Trophoblast cell (in vitro differentiated cells and primary cell): ENCODE measurements around the gene TBXAS1.
A peak's percentile ranks its signal among the peaks of the same experiment; 100 is the strongest.

ENCODE experiments used
- DNase-seq, 2 donors: peaks; one replicate each; pipeline ENCODE4 v3.0.0-alpha.2; 2016
- H2AFZ ChIP-seq: 2 replicates; pipeline ENCODE4 v1.6.1; 2013; ENCODE audit warnings: low read length, moderate library complexity, mild to moderate bottlenecking; ENCODE audit not compliant: insufficient read depth, poor library complexity
- H2AK5ac ChIP-seq: 2 replicates; pipeline ENCODE4 v1.6.1; 2013; ENCODE audit warnings: mild to moderate bottlenecking, low read length
- H2BK120ac ChIP-seq: 2 replicates; pipeline ENCODE4 v1.6.1; 2013; ENCODE audit warnings: low read length, mild to moderate bottlenecking, moderate library complexity; ENCODE audit not compliant: insufficient read depth, poor library complexity
- H2BK12ac ChIP-seq: 2 replicates; pipeline ENCODE4 v1.6.1; 2013; ENCODE audit warnings: mild to moderate bottlenecking, low read length, moderate library complexity
- H2BK5ac ChIP-seq: 2 replicates; pipeline ENCODE4 v1.6.1; 2013; ENCODE audit warnings: low read length, low read depth, moderate library complexity, mild to moderate bottlenecking; ENCODE audit not compliant: poor library complexity
- H3K14ac ChIP-seq: 2 replicates; pipeline ENCODE4 v1.6.1; 2013; ENCODE audit warnings: mild to moderate bottlenecking, low read length
- H3K18ac ChIP-seq: 2 replicates; pipeline ENCODE4 v1.6.1; 2013; ENCODE audit warnings: mild to moderate bottlenecking, low read length
- H3K23ac ChIP-seq: 2 replicates; pipeline ENCODE4 v1.6.1; 2013; ENCODE audit warnings: low read length
- H3K27ac ChIP-seq: 2 replicates; pipeline ENCODE4 v1.5.1; 2013; ENCODE audit warnings: low read depth, mild to moderate bottlenecking, inconsistent platforms, low read length, moderate library complexity
- H3K27me3 ChIP-seq: 2 replicates; pipeline ENCODE4 v1.6.1; 2013; ENCODE audit warnings: inconsistent platforms, mild to moderate bottlenecking, low read length, moderate library complexity; ENCODE audit not compliant: insufficient read depth
- H3K36me3 ChIP-seq, 2 experiments: 1 replicate in 1 of 2; 2 replicates in 1 of 2; pipeline ENCODE4 v1.6.1; 2013; ENCODE audit warnings: low read length in 2 of 2, mild to moderate bottlenecking in 2 of 2, moderate library complexity in 1 of 2; ENCODE audit not compliant: insufficient read depth in 2 of 2, control insufficient read depth in 1 of 2
- H3K4ac ChIP-seq: 2 replicates; pipeline ENCODE4 v1.6.1; 2013; ENCODE audit warnings: low read depth, mild to moderate bottlenecking, low read length, moderate library complexity
- H3K4me1 ChIP-seq, 2 experiments: 1 replicate in 1 of 2; 2 replicates in 1 of 2; pipeline ENCODE4 v1.6.1; 2013; ENCODE audit warnings: low read length in 2 of 2, mild to moderate bottlenecking in 2 of 2, moderate library complexity in 1 of 2; ENCODE audit not compliant: insufficient read depth in 2 of 2, control insufficient read depth in 1 of 2
- H3K4me2 ChIP-seq: 2 replicates; pipeline ENCODE4 v1.6.1; 2013; ENCODE audit warnings: inconsistent platforms, mild to moderate bottlenecking, low read length, moderate library complexity
- H3K4me3 ChIP-seq: 2 replicates; pipeline ENCODE4 v1.5.1; 2013; ENCODE audit warnings: mild to moderate bottlenecking, low read depth, low read length, inconsistent platforms
- H3K79me1 ChIP-seq: one replicate; pipeline ENCODE4 v1.6.1; 2013; ENCODE audit warnings: low read length
- H3K79me2 ChIP-seq: 2 replicates; pipeline ENCODE4 v1.6.1; 2013; ENCODE audit warnings: low read length, mild to moderate bottlenecking; ENCODE audit not compliant: control insufficient read depth, insufficient read depth, poor library complexity
- H3K9ac ChIP-seq: 2 replicates; pipeline ENCODE4 v1.6.1; 2013; ENCODE audit warnings: mild to moderate bottlenecking, low read length
- H3K9me3 ChIP-seq: 2 replicates; pipeline ENCODE4 v1.6.1; 2013; ENCODE audit warnings: low read depth, mild to moderate bottlenecking, control low read depth, inconsistent platforms, low read length; ENCODE audit not compliant: insufficient read depth
- H4K12ac ChIP-seq: 2 replicates; pipeline ENCODE4 v1.6.1; 2013; ENCODE audit warnings: low read depth, mild to moderate bottlenecking, low read length, moderate library complexity
- H4K8ac ChIP-seq: 2 replicates; pipeline ENCODE4 v1.6.1; 2013; ENCODE audit warnings: low read depth, mild to moderate bottlenecking, low read length, moderate library complexity
- H4K91ac ChIP-seq: one replicate; pipeline ENCODE4 v1.6.1; 2013; ENCODE audit warnings: low read depth, mild to moderate bottlenecking, low read length, moderate library complexity
- WGBS: extraction: QIAGEN DNeasy Blood & Tissue Kit; methylation state at CpG from one replicate; pipeline ENCODE4 v1.1.7; 2013; ENCODE audit warnings: missing lambda C conversion rate; ENCODE audit not compliant: insufficient read length, insufficient coverage; ENCODE audit errors: extremely low coverage; 5-methylcytosine and 5-hydroxymethylcytosine counted together

Gene TBXAS1

GRCh38 chr7:139852482-139852845, 23.4 kb downstream of the TBXAS1 start:
- DNase-seq = no peak
- no CpG with 5 or more reads among the region's 1 CpG for WGBS
- no peaks in the 10 kb centered on the region for H3K79me1 ChIP-seq

DNA sequence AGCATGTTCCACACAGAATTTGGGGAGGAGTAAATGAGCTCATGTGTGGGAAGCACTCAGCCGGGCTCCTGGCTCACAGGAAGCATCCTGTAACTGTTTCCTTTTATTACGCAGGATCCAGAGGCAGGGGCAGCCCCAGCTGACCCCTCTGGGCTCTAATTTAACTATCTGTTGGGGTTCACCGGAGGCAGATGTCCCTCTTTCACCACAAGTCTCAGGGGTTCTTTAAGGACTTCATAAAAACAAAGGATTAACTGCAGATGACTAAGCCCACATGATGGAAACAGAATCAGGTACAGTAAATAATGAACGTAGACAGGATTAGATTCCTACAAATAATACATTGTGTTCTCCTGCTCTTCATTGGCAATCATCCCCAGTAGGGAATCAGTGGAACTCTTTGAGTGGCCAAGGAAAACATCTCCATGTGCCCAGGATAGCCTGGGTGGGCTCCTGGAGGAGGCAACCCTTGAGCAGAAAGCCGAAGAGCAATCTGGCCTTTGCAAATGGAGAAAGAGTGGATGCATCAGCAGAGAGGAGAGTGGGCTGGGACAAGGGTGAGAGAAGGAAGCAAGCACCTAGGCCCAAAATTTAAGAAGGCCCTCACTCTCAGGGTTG, 24.6 kb downstream of the TBXAS1 start:
- H3K4me2 ChIP-seq = no peak overlapping the region
- WGBS = no CpG with 5 or more reads among the region's 5 CpGs
- H3K79me1 ChIP-seq = no peaks in the 10 kb centered on the region
- no peak overlapping the region for H3K9ac ChIP-seq
- H2BK120ac ChIP-seq = no peak overlapping the region
- no peaks in the 10 kb centered on the region for H3K27me3 ChIP-seq
- no peak overlapping the region for H3K14ac ChIP-seq
- no peaks in the 10 kb centered on the region for H3K79me2 ChIP-seq
- H3K36me3 ChIP-seq = no peaks in the 10 kb centered on the region
- no peak overlapping the region for H2AK5ac ChIP-seq
- no peak overlapping the region for H2BK5ac ChIP-seq
- H3K27ac ChIP-seq = no peak overlapping the region
- H3K9me3 ChIP-seq = no peaks in the 10 kb centered on the region
- no peak overlapping the region for H4K8ac ChIP-seq
- H3K18ac ChIP-seq = no peak overlapping the region
- no peak overlapping the region for H3K23ac ChIP-seq
- H2AFZ ChIP-seq = no peak overlapping the region
- no peak overlapping the region for H2BK12ac ChIP-seq
- H3K4me1 ChIP-seq = no peaks in the 10 kb centered on the region
- no peak overlapping the region for H3K4ac ChIP-seq
- no peak overlapping the region for H4K12ac ChIP-seq
- H3K4me3 ChIP-seq = no peak overlapping the region
- no peak overlapping the region for H4K91ac ChIP-seq
- no peak for DNase-seq

More at GRCh38 chr7:139852482-139852845, 23.4 kb downstream of the TBXAS1 start:
- Histone ChIP-seq H2AK5ac (no peak overlapping the region), H4K12ac (no peak overlapping the region), H3K4me2 (no peak overlapping the region), H3K4me3 (no peak overlapping the region), H2BK120ac (no peak overlapping the region), H3K23ac (no peak overlapping the region), H3K9me3 (no peaks in the 10 kb centered on the region), H2BK12ac (no peak overlapping the region), H3K14ac (no peak overlapping the region), H3K79me2 (no peaks in the 10 kb centered on the region), H4K8ac (no peak overlapping the region), H4K91ac (no peak overlapping the region), H2AFZ (no peak overlapping the region), H3K27me3 (no peaks in the 10 kb centered on the region), H3K9ac (no peak overlapping the region), H2BK5ac (no peak overlapping the region), H3K18ac (no peak overlapping the region), H3K36me3 (no peaks in the 10 kb centered on the region), H3K27ac (no peak overlapping the region), H3K4ac (no peak overlapping the region), H3K4me1 (no peaks in the 10 kb centered on the region)

GRCh38 chr7:139854124-139854511, 25.1 kb downstream of the TBXAS1 start:
- Histone ChIP-seq H3K4me3 (no peak overlapping the region), H2BK5ac (no peak overlapping the region), H3K4ac (no peak overlapping the region), H4K91ac (no peak overlapping the region), H3K14ac (no peak overlapping the region), H3K9ac (no peak overlapping the region), H3K23ac (no peak overlapping the region), H3K4me1 (no peaks in the 10 kb centered on the region), H3K36me3 (no peaks in the 10 kb centered on the region), H4K12ac (no peak overlapping the region), H3K79me1 (no peaks in the 10 kb centered on the region), H4K8ac (no peak overlapping the region), H2BK120ac (no peak overlapping the region), H3K27me3 (no peaks in the 10 kb centered on the region), H2AK5ac (no peak overlapping the region), H3K27ac (no peak overlapping the region), H3K79me2 (no peaks in the 10 kb centered on the region), H2BK12ac (no peak overlapping the region), H3K4me2 (no peak overlapping the region), H3K9me3 (no peaks in the 10 kb centered on the region), H2AFZ (no peak overlapping the region), H3K18ac (no peak overlapping the region)
- peak; percentile 66 to 80 for DNase-seq
- WGBS = no CpG with 5 or more reads among the region's 5 CpGs

DNA sequence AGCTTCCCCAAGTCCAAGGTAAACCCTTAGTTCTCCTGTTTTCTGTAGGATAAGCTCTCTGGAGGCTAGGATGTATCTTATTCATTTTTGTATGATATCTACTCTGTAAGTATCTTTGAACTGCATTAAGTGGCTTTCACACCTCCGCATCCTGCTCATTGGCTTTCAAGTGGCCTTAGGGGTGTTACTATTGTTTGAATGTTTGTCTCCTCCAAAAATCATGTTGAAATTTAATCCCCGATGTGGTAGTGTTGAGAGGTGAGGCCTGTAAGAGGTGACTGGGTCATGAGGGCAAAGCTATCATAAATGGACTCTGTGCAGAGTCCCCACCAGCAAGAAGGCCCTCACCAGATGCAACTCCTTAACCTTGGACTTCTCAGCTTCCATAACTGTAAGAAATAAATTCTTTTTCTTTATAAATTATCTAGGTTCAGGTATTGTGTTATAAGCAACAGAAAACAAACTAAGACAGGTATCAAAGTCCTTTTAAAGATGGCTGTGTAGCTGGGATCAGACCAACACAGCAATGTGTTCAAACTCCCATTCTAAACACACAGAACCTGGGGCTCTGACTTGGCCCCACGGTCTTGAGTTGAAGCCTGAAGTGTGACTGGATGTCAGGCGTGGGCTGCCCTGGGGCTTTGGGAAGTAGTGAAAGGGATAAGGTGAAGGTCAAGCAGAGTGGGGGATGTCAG, 25.9 kb downstream of the TBXAS1 start:
- H3K36me3 ChIP-seq = no peaks in the 10 kb centered on the region
- no peak overlapping the region for H2BK120ac ChIP-seq
- H2AK5ac ChIP-seq = no peak overlapping the region
- H3K14ac ChIP-seq = no peak overlapping the region
- H3K79me2 ChIP-seq = no peaks in the 10 kb centered on the region
- WGBS = no CpG with 5 or more reads among the region's 4 CpGs
- H3K4me3 ChIP-seq = no peak overlapping the region
- H4K91ac ChIP-seq = no peak overlapping the region
- no peak overlapping the region for H2BK12ac ChIP-seq
- H2BK5ac ChIP-seq = no peak overlapping the region
- no peak overlapping the region for H4K12ac ChIP-seq
- H3K4me1 ChIP-seq = no peaks in the 10 kb centered on the region
- H3K27ac ChIP-seq = no peak overlapping the region
- no peak overlapping the region for H3K9ac ChIP-seq
- H4K8ac ChIP-seq = no peak overlapping the region
- no peak for DNase-seq
- H3K23ac ChIP-seq = no peak overlapping the region
- no peak overlapping the region for H3K18ac ChIP-seq
- H3K4me2 ChIP-seq = no peak overlapping the region
- H3K4ac ChIP-seq = no peak overlapping the region
- no peak overlapping the region for H2AFZ ChIP-seq
- no peaks in the 10 kb centered on the region for H3K27me3 ChIP-seq
- no peaks in the 10 kb centered on the region for H3K9me3 ChIP-seq
- H3K79me1 ChIP-seq = no peaks in the 10 kb centered on the region
